ENCODE results near the gene IRF9.

GRCh38 chr14:24204163-24205146, 43.4 kb downstream of the IRF9 start:
- TF ChIP-seq ARNTL (CRISPR knock-in tag; IDR thresholded peaks at IDR 0.05; ENCODE audit: borderline replicate concordance, low read depth) (no peak), ESRRG (CRISPR knock-in tag; IDR thresholded peaks at IDR 0.05) (no peak), RARB (CRISPR knock-in tag; IDR thresholded peaks at IDR 0.05) (no peak), ZFP3 (CRISPR knock-in tag; IDR thresholded peaks at IDR 0.05) (no peak), PATZ1 (CRISPR knock-in tag; IDR thresholded peaks at IDR 0.05; ENCODE audit: borderline replicate concordance) (no peak), ISL1 (CRISPR knock-in tag; IDR thresholded peaks at IDR 0.05) (no peak), ZC3H10 (CRISPR knock-in tag; IDR thresholded peaks at IDR 0.05) (no peak), BACH2 (CRISPR knock-in tag; IDR thresholded peaks at IDR 0.05; ENCODE audit: borderline replicate concordance) (no peak)
- TF ChIP-seq, protein P1, sequence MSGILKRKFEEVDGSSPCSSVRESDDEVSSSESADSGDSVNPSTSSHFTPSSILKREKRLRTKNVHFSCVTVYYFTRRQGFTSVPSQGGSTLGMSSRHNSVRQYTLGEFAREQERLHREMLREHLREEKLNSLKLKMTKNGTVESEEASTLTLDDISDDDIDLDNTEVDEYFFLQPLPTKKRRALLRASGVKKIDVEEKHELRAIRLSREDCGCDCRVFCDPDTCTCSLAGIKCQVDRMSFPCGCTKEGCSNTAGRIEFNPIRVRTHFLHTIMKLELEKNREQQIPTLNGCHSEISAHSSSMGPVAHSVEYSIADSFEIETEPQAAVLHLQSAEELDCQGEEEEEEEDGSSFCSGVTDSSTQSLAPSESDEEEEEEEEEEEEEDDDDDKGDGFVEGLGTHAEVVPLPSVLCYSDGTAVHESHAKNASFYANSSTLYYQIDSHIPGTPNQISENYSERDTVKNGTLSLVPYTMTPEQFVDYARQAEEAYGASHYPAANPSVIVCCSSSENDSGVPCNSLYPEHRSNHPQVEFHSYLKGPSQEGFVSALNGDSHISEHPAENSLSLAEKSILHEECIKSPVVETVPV (CRISPR knock-in tag; IDR thresholded peaks at IDR 0.05): no peak
